Osteocyte (in vitro differentiated cells): ENCODE results near the gene NIPSNAP3A. TPM values are rescaled to one million over a fixed set of nuclear protein-coding genes. Genes with fewer than 3 reads are reported as not detected.

Experiments
- DNase-seq: peaks from one replicate; pipeline ENCODE4 v3.0.0; 2021; ENCODE audit warnings: mixed read lengths; ENCODE audit not compliant: unreplicated experiment; ENCODE audit errors: extremely low spot score
- H3K27ac Mint-ChIP-seq: one replicate; pipeline ENCODE4 v1.8.0; 2021; ENCODE audit warnings: mild to moderate bottlenecking, mixed read lengths; ENCODE audit not compliant: unreplicated experiment
- H3K27me3 Mint-ChIP-seq: one replicate; pipeline ENCODE4 v1.8.0; 2021; ENCODE audit warnings: mixed read lengths; ENCODE audit not compliant: unreplicated experiment
- H3K36me3 Mint-ChIP-seq: one replicate; pipeline ENCODE4 v1.8.0; 2021; ENCODE audit warnings: mixed read lengths; ENCODE audit not compliant: unreplicated experiment
- H3K4me1 Mint-ChIP-seq: one replicate; pipeline ENCODE4 v1.8.0; 2021; ENCODE audit warnings: mixed read lengths; ENCODE audit not compliant: unreplicated experiment
- H3K4me3 Mint-ChIP-seq: one replicate; pipeline ENCODE4 v1.8.0; 2021; ENCODE audit warnings: mild to moderate bottlenecking, moderate library complexity, mixed read lengths; ENCODE audit not compliant: unreplicated experiment
- H3K9me3 Mint-ChIP-seq: one replicate; pipeline ENCODE4 v1.8.0; 2021; ENCODE audit warnings: mixed read lengths; ENCODE audit not compliant: unreplicated experiment
- CTCF ChIP-seq: fragments of 200-600 bp; sonication (generic); IDR thresholded peaks from 2 replicates; pipeline ENCODE4 v1.5.0; 2021; ENCODE audit warnings: antibody characterized with exemption, mild to moderate bottlenecking, moderate library complexity
- total RNA-seq: library from RNA; stranded (reverse); gene quantifications from 2 replicates; pipeline ENCODE4 v1.2.1, GENCODE V29; 2021

NIPSNAP3A gene
- total RNA-seq, 1 donor from 2014 or later = 23.7 TPM

GRCh38 chr9:104802110-104802509 is 54.6 kb downstream of the NIPSNAP3A start:
- Mint-ChIP-seq H3K27me3 (no peaks in the 10 kb centered on the region), H3K9me3 (no peaks in the 10 kb centered on the region), H3K27ac (no peak overlapping the region), H3K4me1 (no peaks in the 10 kb centered on the region), H3K36me3 (peaks cover 83% of the 10 kb centered on the region), H3K4me3 (no peak overlapping the region)
- TF ChIP-seq CTCF = no peak
- no peak for DNase-seq

- Mint-ChIP-seq H3K4me3 (no peak overlapping the region), H3K4me1 (no peaks in the 10 kb centered on the region), H3K27me3 (no peaks in the 10 kb centered on the region), H3K27ac (no peak overlapping the region), H3K36me3 (peaks cover 77% of the 10 kb centered on the region), H3K9me3 (no peaks in the 10 kb centered on the region)
- TF ChIP-seq CTCF = no peak
- no peak for DNase-seq
Measured at GRCh38 chr9:104802906-104803305, 55.4 kb downstream of the NIPSNAP3A start.

GRCh38 chr9:104805441-104805840 is 58.0 kb downstream of the NIPSNAP3A start:
- no peaks in the 10 kb centered on the region for H3K27me3 Mint-ChIP-seq
- H3K4me3 Mint-ChIP-seq = no peak overlapping the region
- no peak for TF ChIP-seq CTCF

GRCh38 chr9:104808035-104808614 is 60.6 kb downstream of the NIPSNAP3A start:
- no peak for DNase-seq
- Mint-ChIP-seq H3K9me3 (no peaks in the 10 kb centered on the region), H3K36me3 (peaks cover 79% of the 10 kb centered on the region), H3K4me1 (peaks cover 8% of the 10 kb centered on the region), H3K27ac (no peak overlapping the region), H3K4me3 (no peak overlapping the region), H3K27me3 (no peaks in the 10 kb centered on the region)
- peak; percentile 39 for TF ChIP-seq CTCF

More at GRCh38 chr9:104805441-104805840, 58.0 kb downstream of the NIPSNAP3A start:
- H3K36me3 Mint-ChIP-seq = peaks cover 80% of the 10 kb centered on the region
- no peak for DNase-seq
- H3K27ac Mint-ChIP-seq = no peak overlapping the region
- no peaks in the 10 kb centered on the region for H3K4me1 Mint-ChIP-seq
- no peaks in the 10 kb centered on the region for H3K9me3 Mint-ChIP-seq

Other genes starting within 250 kb of the NIPSNAP3A start
- gene OR13F1, start 243.4 kb upstream of the NIPSNAP3A start, total RNA-seq = not detected in 2 replicates
- gene OR13C4, start 220.5 kb upstream of the NIPSNAP3A start, total RNA-seq = not detected in 2 replicates
- gene OR13C3, start 210.8 kb upstream of the NIPSNAP3A start, total RNA-seq = not detected in 2 replicates
- not detected in 2 replicates for gene OR13C8, start 178.5 kb upstream of the NIPSNAP3A start, total RNA-seq
- gene OR13C5, start 148.3 kb upstream of the NIPSNAP3A start, total RNA-seq = not detected in 2 replicates
- gene OR13C2, start 142.1 kb upstream of the NIPSNAP3A start, total RNA-seq = not detected in 2 replicates
- not detected in 2 replicates for gene OR13C9, start 129.5 kb upstream of the NIPSNAP3A start, total RNA-seq
- gene OR13D1, start 53.2 kb upstream of the NIPSNAP3A start, total RNA-seq = not detected in 2 replicates
- 3.1 TPM in 2 replicates for gene NIPSNAP3B, start 16.4 kb downstream of the NIPSNAP3A start, total RNA-seq
- 49.5 and 51.1 TPM in 2 replicates for gene ABCA1, start 180.5 kb downstream of the NIPSNAP3A start, total RNA-seq